HepG2 (cell line): Measurements from ENCODE around the gene ACSF3. TPM values are rescaled to one million over a fixed set of nuclear protein-coding genes. Genes with fewer than 3 reads are reported as not detected.

Source experiments
- polyA plus RNA-seq, 8 experiments: library from polyadenylated mRNA; depleted of rRNA in 3 of 8; stranded (reverse) in 7 of 8; unstranded in 1 of 8; fragments of >200 nt; fragmentation: Illumina TruSeq in 4 of 8; extraction: Trizol in 4 of 8; gene quantifications; 2 replicates each; pipeline versions ENCODE4 v1.2.1 to v1.2.3, GENCODE V29; 2011 to 2016; ENCODE audit warnings: low read depth in 4 of 8, missing spikeins in 1 of 8, mixed read lengths in 1 of 8; ENCODE audit not compliant: insufficient read depth in 1 of 8
- total RNA-seq, 5 experiments: library from RNA; depleted of rRNA; stranded (reverse); fragments of >200 nt; fragmentation: Illumina TruSeq; extraction: Trizol; gene quantifications; 2 replicates each; pipeline ENCODE4 v1.2.3, GENCODE V29; 2016; ENCODE audit warnings: low read depth in 1 of 5

The ACSF3 gene
- total and polyA plus RNA-seq, 2 of the 13 experiments (the other 11 are each of a cell fraction or from before 2014, with no cell fraction given): 14.9 to 30.6 TPM

Other genes with a start within 250 kb of the ACSF3 start
- 2.8 and 9.2 TPM in 2 replicates for gene GALNS, start 236.9 kb upstream of the ACSF3 start, total RNA-seq (2016; rRNA removed; fragmentation: Illumina TruSeq; extraction: Trizol)
- gene GALNS, start 236.9 kb upstream of the ACSF3 start, polyA plus RNA-seq (2011; rRNA removed): 9.5 and 9.8 TPM in 2 replicates
- gene TRAPPC2L, start 236.7 kb upstream of the ACSF3 start, total RNA-seq (2016; rRNA removed; fragmentation: Illumina TruSeq; extraction: Trizol): 107 and 158 TPM in 2 replicates
- gene TRAPPC2L, start 236.7 kb upstream of the ACSF3 start, polyA plus RNA-seq (2011; rRNA removed): 94.9 and 96.3 TPM in 2 replicates
- not detected in 2 replicates for gene PABPN1L, start 227.2 kb upstream of the ACSF3 start, total RNA-seq (2016; rRNA removed; fragmentation: Illumina TruSeq; extraction: Trizol)
- gene PABPN1L, start 227.2 kb upstream of the ACSF3 start, polyA plus RNA-seq (2011; rRNA removed): not detected in 2 replicates
- gene CBFA2T3, start 116.6 kb upstream of the ACSF3 start, total RNA-seq (2016; rRNA removed; fragmentation: Illumina TruSeq; extraction: Trizol): not detected in 2 replicates
- gene CBFA2T3, start 116.6 kb upstream of the ACSF3 start, polyA plus RNA-seq (2011; rRNA removed): 0.05 and 0.09 TPM in 2 replicates
- 1.4 and 2.2 TPM in 2 replicates for gene CDH15, start 77.9 kb downstream of the ACSF3 start, total RNA-seq (2016; rRNA removed; fragmentation: Illumina TruSeq; extraction: Trizol)
- gene CDH15, start 77.9 kb downstream of the ACSF3 start, polyA plus RNA-seq (2011; rRNA removed): 0.69 and 0.74 TPM in 2 replicates
- gene SLC22A31, start 106.7 kb downstream of the ACSF3 start, total RNA-seq (2016; rRNA removed; fragmentation: Illumina TruSeq; extraction: Trizol): 20.6 and 83.3 TPM in 2 replicates
- 67.3 and 98.2 TPM in 2 replicates for gene SLC22A31, start 106.7 kb downstream of the ACSF3 start, polyA plus RNA-seq (2011; rRNA removed)
- 7.2 and 9.3 TPM in 2 replicates for gene ZNF778, start 123.9 kb downstream of the ACSF3 start, total RNA-seq (2016; rRNA removed; fragmentation: Illumina TruSeq; extraction: Trizol)
- 3.8 and 6.1 TPM in 2 replicates for gene ZNF778, start 123.9 kb downstream of the ACSF3 start, polyA plus RNA-seq (2011; rRNA removed)